GM12878 (cell line): ENCODE measurements around the gene TARBP2. TPM values are rescaled to one million over a fixed set of nuclear protein-coding genes. Genes with fewer than 3 reads are reported as not detected.

Source experiments
- ATF2 ChIP-seq: IDR thresholded peaks from 2 replicates; pipeline ENCODE4 v1.6.1; 2012; ENCODE audit warnings: low read length, inconsistent platforms
- BHLHE40 ChIP-seq, 2 experiments: fragments of 450-650 bp in 1 of 2; IDR thresholded peaks; 2 replicates each; pipeline ENCODE4 v1.6.1; 2011 to 2017; ENCODE audit warnings: low read depth in 2 of 2, borderline replicate concordance in 1 of 2, improper control_type of control experiment in 1 of 2, low read length in 1 of 2, mild to moderate bottlenecking in 1 of 2
- CBFB ChIP-seq: IDR thresholded peaks from 2 replicates; pipeline ENCODE4 v1.6.1; 2016; ENCODE audit warnings: antibody characterized with exemption, low read depth
- CEBPZ ChIP-seq: fragments of 150-350 bp; IDR thresholded peaks from 2 replicates; pipeline ENCODE4 v1.6.1; 2016; ENCODE audit warnings: low read depth, low read length
- CHD1 ChIP-seq: IDR thresholded peaks from 2 replicates; pipeline ENCODE4 v1.6.1; 2012; ENCODE audit warnings: low read depth, low read length, improper control_type of control experiment
- FOS ChIP-seq: IDR thresholded peaks from 3 replicates; pipeline ENCODE4 v1.6.1; 2011; ENCODE audit warnings: borderline replicate concordance; ENCODE audit not compliant: insufficient read length; ENCODE audit errors: extremely low read depth
- IRF4 ChIP-seq: IDR thresholded peaks from 2 replicates; pipeline ENCODE4 v1.6.1; 2011; ENCODE audit warnings: low read depth, low read length
- MAX ChIP-seq: IDR thresholded peaks from 2 replicates; pipeline ENCODE4 v1.6.1; 2012; ENCODE audit warnings: low read depth, low read length, improper control_type of control experiment
- MEF2B ChIP-seq: fragments of 450-650 bp; IDR thresholded peaks from 2 replicates; pipeline ENCODE4 v1.6.1; 2018; ENCODE audit warnings: mild to moderate bottlenecking, moderate library complexity; ENCODE audit not compliant: partially characterized antibody, poor library complexity, severe bottlenecking
- NR2C1 ChIP-seq: fragments of 450-650 bp; IDR thresholded peaks from 2 replicates; pipeline ENCODE4 v1.6.1; 2017; ENCODE audit warnings: antibody characterized with exemption, mild to moderate bottlenecking, moderate library complexity
- POU2F2 ChIP-seq: IDR thresholded peaks from 3 replicates; pipeline ENCODE4 v1.6.1; 2011; ENCODE audit warnings: low read depth, mild to moderate bottlenecking, low read length, borderline replicate concordance
- SMARCA5 ChIP-seq: fragments of 450-650 bp; IDR thresholded peaks from 2 replicates; pipeline ENCODE4 v1.6.1; 2017; ENCODE audit warnings: mild to moderate bottlenecking
- TBL1XR1 ChIP-seq: IDR thresholded peaks from 2 replicates; pipeline ENCODE4 v1.6.1; 2012; ENCODE audit warnings: low read depth, low read length, improper control_type of control experiment
- polyA plus RNA-seq, 11 experiments: library from polyadenylated mRNA; depleted of rRNA in 4 of 11; unstranded in 6 of 11; stranded (reverse) in 5 of 11; fragments of >200 nt; fragmentation: Nextera tagmentation in 4 of 11; fragmentation: Illumina TruSeq in 1 of 11; extraction: Ambion mirVana in 4 of 11; extraction: Trizol in 1 of 11; gene quantifications; 1 replicate in 1 of 11; 2 replicates in 10 of 11; pipeline versions ENCODE4 v1.2.1 to v1.2.3, GENCODE V29; 2011 to 2016; ENCODE audit warnings: inconsistent platforms in 2 of 11, missing spikeins in 2 of 11, low read depth in 1 of 11
- total RNA-seq, 4 experiments: library from RNA; depleted of rRNA in 3 of 4; stranded (reverse); fragments of >200 nt in 3 of 4; fragmentation: Illumina TruSeq in 1 of 4; extraction: Trizol in 1 of 4; gene quantifications; 2 replicates each; pipeline versions ENCODE4 v1.2.1 to v1.2.3, GENCODE V29; 2013 to 2021
- TF ChIP-seq, protein P1 (sequence below): fragments of 450-650 bp; formaldehyde crosslinking; IDR thresholded peaks from 2 replicates; pipeline ENCODE4 v1.4.0; 2022; ENCODE audit warnings: mild to moderate bottlenecking, moderate library complexity
- TF ChIP-seq, protein P2 (sequence below), 3 experiments: IDR thresholded peaks in 2 of 3; conservative IDR thresholded peaks in 1 of 3; 2 replicates each; pipeline ENCODE4 v1.5.1; 2011; ENCODE audit warnings: low read depth in 3 of 3, low read length in 3 of 3, mild to moderate bottlenecking in 3 of 3, control low read depth in 2 of 3, moderate library complexity in 2 of 3, inconsistent platforms in 1 of 3, mixed read lengths in 1 of 3; ENCODE audit not compliant: control insufficient read depth in 2 of 3, insufficient read depth in 1 of 3; ENCODE audit errors: extremely low read depth in 1 of 3
- TF ChIP-seq, protein P3 (sequence below): fragments of 450-650 bp; IDR thresholded peaks from 2 replicates; pipeline ENCODE4 v1.6.1; 2016; ENCODE audit warnings: mild to moderate bottlenecking

Gene TARBP2
- total and polyA plus RNA-seq, 10 of the 15 experiments (the other 5 are each of a cell fraction or from before 2014, with no cell fraction given): 5.5 to 60.1 (median 36.8) TPM

DNA sequence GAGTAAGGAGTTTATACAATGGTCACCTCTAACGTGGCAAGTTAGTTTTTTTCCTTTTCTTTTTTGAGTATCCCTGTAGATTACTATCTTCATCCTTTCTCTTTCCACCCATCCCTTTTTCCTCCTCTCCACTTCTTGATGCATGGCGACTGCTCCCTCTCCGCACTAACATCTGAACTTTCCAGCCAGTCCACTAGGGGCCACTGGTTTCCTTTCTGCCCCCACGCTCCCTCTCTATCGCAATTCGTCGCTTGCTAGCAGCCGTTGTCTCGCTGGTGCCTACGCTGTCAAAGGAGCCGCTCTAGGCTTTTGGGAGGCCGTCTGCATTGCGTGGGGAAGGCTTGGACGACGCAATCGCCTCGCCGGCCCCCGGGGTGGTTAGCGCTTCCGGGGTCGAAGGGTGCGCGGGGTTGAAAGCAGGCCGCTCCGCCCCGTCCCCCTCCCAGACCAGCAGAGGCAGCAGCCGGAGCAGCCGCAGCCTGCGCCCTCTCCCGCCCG, 49.4 kb upstream of the TARBP2 start, which contains the start of gene PCBP2 (continued):
- TF ChIP-seq BHLHE40 (IDR thresholded peaks at IDR 0.05; ENCODE audit: borderline replicate concordance in 1 of 2, low read depth in 2 of 2, low read length in 1 of 2) (peak; percentile 47 to 55; a peak in 2 of 4 replicates), SMARCA5 (peak; percentile 84; the same call in 1 of the 2 replicates), FOS (no peak), POU2F2 (peak; percentile 73; the same call in 1 of the 3 replicates), IRF4 (peak; percentile 52; the same call in 1 of the 2 replicates), MEF2B (no peak), ATF2 (0 out of 2 replicates have a peak, but pooled peaks have one; percentile 48), NR2C1 (peak; percentile 100), CBFB (0 out of 2 replicates have a peak, but pooled peaks have one; percentile 32), MAX (peak; percentile 23; the same call in 1 of the 2 replicates), TBL1XR1 (peak; percentile 75), CHD1 (no peak), CEBPZ (no peak)
- TF ChIP-seq, protein P1, sequence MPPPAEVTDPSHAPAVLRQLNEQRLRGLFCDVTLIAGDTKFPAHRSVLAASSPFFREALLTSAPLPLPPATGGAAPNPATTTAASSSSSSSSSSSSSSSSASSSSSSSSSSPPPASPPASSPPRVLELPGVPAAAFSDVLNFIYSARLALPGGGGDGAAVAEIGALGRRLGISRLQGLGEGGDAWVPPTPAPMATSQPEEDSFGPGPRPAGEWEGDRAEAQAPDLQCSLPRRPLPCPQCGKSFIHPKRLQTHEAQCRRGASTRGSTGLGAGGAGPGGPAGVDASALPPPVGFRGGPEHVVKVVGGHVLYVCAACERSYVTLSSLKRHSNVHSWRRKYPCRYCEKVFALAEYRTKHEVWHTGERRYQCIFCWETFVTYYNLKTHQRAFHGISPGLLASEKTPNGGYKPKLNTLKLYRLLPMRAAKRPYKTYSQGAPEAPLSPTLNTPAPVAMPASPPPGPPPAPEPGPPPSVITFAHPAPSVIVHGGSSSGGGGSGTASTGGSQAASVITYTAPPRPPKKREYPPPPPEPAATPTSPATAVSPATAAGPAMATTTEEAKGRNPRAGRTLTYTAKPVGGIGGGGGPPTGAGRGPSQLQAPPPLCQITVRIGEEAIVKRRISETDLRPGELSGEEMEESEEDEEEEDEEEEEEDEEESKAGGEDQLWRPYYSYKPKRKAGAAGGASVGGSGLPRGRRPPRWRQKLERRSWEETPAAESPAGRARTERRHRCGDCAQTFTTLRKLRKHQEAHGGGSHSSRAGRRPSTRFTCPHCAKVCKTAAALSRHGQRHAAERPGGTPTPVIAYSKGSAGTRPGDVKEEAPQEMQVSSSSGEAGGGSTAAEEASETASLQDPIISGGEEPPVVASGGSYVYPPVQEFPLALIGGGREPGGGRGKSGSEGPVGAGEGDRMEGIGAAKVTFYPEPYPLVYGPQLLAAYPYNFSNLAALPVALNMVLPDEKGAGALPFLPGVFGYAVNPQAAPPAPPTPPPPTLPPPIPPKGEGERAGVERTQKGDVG (CRISPR knock-in tag): no peak
- TF ChIP-seq, protein P2, sequence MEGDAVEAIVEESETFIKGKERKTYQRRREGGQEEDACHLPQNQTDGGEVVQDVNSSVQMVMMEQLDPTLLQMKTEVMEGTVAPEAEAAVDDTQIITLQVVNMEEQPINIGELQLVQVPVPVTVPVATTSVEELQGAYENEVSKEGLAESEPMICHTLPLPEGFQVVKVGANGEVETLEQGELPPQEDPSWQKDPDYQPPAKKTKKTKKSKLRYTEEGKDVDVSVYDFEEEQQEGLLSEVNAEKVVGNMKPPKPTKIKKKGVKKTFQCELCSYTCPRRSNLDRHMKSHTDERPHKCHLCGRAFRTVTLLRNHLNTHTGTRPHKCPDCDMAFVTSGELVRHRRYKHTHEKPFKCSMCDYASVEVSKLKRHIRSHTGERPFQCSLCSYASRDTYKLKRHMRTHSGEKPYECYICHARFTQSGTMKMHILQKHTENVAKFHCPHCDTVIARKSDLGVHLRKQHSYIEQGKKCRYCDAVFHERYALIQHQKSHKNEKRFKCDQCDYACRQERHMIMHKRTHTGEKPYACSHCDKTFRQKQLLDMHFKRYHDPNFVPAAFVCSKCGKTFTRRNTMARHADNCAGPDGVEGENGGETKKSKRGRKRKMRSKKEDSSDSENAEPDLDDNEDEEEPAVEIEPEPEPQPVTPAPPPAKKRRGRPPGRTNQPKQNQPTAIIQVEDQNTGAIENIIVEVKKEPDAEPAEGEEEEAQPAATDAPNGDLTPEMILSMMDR (IDR thresholded peaks at IDR 0.05 in 2 of 3, conservative IDR thresholded peaks at IDR 0.05 in 1 of 3; ENCODE audit: control insufficient read depth in 2 of 3, extremely low read depth in 1 of 3, insufficient read depth in 1 of 3, low read depth in 3 of 3, low read length in 3 of 3): peak; percentile 92 to 97 (median 95)
- TF ChIP-seq, protein P3, sequence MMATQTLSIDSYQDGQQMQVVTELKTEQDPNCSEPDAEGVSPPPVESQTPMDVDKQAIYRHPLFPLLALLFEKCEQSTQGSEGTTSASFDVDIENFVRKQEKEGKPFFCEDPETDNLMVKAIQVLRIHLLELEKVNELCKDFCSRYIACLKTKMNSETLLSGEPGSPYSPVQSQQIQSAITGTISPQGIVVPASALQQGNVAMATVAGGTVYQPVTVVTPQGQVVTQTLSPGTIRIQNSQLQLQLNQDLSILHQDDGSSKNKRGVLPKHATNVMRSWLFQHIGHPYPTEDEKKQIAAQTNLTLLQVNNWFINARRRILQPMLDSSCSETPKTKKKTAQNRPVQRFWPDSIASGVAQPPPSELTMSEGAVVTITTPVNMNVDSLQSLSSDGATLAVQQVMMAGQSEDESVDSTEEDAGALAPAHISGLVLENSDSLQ: peak; percentile 66
